ENCODE data around the gene AP2A1.

DNA sequence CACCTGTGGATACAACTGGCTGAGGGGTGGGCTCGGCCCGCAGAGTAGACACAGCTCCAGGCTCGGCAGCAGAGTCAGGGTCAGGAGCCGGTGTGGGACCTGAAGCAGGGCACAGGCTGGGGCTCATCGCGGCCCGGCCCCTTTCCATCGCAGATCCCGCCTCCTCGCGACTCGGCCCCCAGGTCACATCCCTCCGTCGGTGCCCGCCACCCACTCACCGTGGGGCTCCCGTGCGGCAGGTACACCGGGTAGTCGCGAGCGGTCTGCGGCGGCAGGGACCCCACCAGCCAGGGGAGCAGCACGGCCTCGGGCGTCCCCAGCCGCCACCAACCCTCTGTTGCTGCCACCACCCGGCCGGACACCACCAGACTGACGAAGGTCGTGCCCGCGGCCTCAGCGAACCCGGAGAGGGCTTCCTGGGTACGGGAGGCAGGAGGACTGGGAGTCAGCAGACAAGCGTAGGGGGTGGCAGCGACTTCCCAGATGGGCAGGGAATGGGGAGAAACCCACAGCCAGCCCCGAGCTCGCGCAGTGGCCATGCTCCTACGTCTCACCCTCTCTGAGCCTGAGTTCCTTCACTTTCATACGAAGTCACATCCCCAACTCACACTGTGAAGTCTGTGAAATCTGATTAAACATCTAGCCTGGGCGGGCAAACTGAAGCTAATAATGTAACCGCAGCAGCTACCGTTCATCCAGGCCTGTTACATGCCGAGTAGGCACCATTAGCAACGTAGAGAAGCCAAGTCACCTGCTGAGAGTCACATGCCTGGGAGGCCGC is 42.5 kb downstream of the AP2A1 start:
- TF ChIP-seq POLR2AphosphoS5 (IDR thresholded peaks at IDR 0.05; ENCODE audit: low read depth, low read length) (no peak), POLR2A (IDR thresholded peaks at IDR 0.05; ENCODE audit: low read depth, low read length) (no peak), TAF1 (IDR thresholded peaks at IDR 0.05; ENCODE audit: borderline replicate concordance, low read depth, low read length) (no peak)

All from GM12892 (cell line).